PC-3 (cell line): Measurements from ENCODE around the gene OR5H14. TPM values are rescaled to one million over a fixed set of nuclear protein-coding genes. Genes with fewer than 3 reads are reported as not detected.
A peak's percentile ranks its signal among the peaks of the same experiment; 100 is the strongest.
"Not testable (repeated sequence)": the region's sequence is repeated elsewhere in the genome, so short reads cannot be mapped to it uniquely, and the experiment has no call there.

Experiments
- ATAC-seq: fragments of 200-7000 bp; cut with Tn5 transposase; 2 replicates; pipeline ENCODE4 v1.9.1; 2020; ENCODE audit warnings: mild to moderate bottlenecking, moderate library complexity
- BruUV-seq: library from RNA; stranded (reverse); fragments of 400-500 nt; replicated peaks from 2 replicates; lab custom pipeline; 2021; lab: Mats Ljungman, UMichigan
- CTCF ChIA-PET: fragments of 300-600 bp; sonication (Branson Sonifier 250); formaldehyde crosslinking; loops from one replicate; lab custom pipeline; 2022; ENCODE audit warnings: antibody characterized with exemption; lab: Charles Lee
- POLR2A ChIA-PET: fragments of 300-600 bp; sonication (Branson Sonifier 250); formaldehyde crosslinking; loops from one replicate; lab custom pipeline; 2022; ENCODE audit warnings: antibody characterized with exemption; ENCODE audit not compliant: unreplicated experiment; lab: Charles Lee
- DNase-seq: peaks from one replicate; pipeline ENCODE4 v3.0.0-alpha.2; 2015
- H2AFZ ChIP-seq: fragments of 300-600 bp; sonication (generic); 2 replicates; pipeline ENCODE4 v1.6.0; 2016; ENCODE audit warnings: antibody characterized with exemption, low read length
- H3F3A ChIP-seq: fragments of 300-600 bp; sonication (generic); one replicate; pipeline ENCODE4 v1.6.0; 2017; ENCODE audit warnings: antibody characterized with exemption, low read length, control low read depth, mild to moderate bottlenecking; ENCODE audit not compliant: unreplicated experiment
- H3K27ac ChIP-seq: fragments of 300-600 bp; sonication (generic); 2 replicates; pipeline ENCODE4 v1.5.1; 2016; ENCODE audit warnings: mild to moderate bottlenecking, low read length
- H3K27me3 ChIP-seq: fragments of 300-600 bp; sonication (generic); 2 replicates; pipeline ENCODE4 v1.6.1; 2016; ENCODE audit warnings: low read length, mixed read lengths
- H3K36me3 ChIP-seq: fragments of 300-600 bp; sonication (generic); 2 replicates; pipeline ENCODE4 v1.6.1; 2016; ENCODE audit warnings: low read depth, mixed run types, low read length, mixed read lengths
- H3K4me1 ChIP-seq: fragments of 300-600 bp; sonication (generic); 2 replicates; pipeline ENCODE4 v1.5.1; 2016; ENCODE audit warnings: low read length; ENCODE audit not compliant: insufficient read depth
- H3K4me2 ChIP-seq: fragments of 300-600 bp; sonication (generic); 2 replicates; pipeline ENCODE4 v1.6.0; 2016; ENCODE audit warnings: low read length
- H3K4me3 ChIP-seq: fragments of 300-600 bp; sonication (generic); 2 replicates; pipeline ENCODE4 v1.5.1; 2016; ENCODE audit warnings: mild to moderate bottlenecking, low read length, mixed read lengths
- H3K79me2 ChIP-seq: fragments of 300-600 bp; sonication (generic); 2 replicates; pipeline ENCODE4 v1.6.1; 2017; ENCODE audit warnings: low read length, mixed read lengths
- H3K9ac ChIP-seq: fragments of 300-600 bp; sonication (generic); 2 replicates; pipeline ENCODE4 v1.6.0; 2016; ENCODE audit warnings: mild to moderate bottlenecking, low read length
- H3K9me2 ChIP-seq: fragments of 300-600 bp; sonication (generic); replicated peaks from 2 replicates; pipeline ENCODE4 v1.6.1; 2016; ENCODE audit warnings: mixed run types, low read length, mixed read lengths
- H3K9me3 ChIP-seq: fragments of 300-600 bp; sonication (generic); 2 replicates; pipeline ENCODE4 v1.6.1; 2016; ENCODE audit warnings: low read length, mixed read lengths
- H4K20me1 ChIP-seq: fragments of 300-600 bp; sonication (generic); 2 replicates; pipeline ENCODE4 v1.6.1; 2016; ENCODE audit warnings: low read length, mixed read lengths
- CTCF ChIP-seq: fragments of 300-600 bp; sonication (generic); conservative IDR thresholded peaks from 2 replicates; pipeline ENCODE4 v1.5.1; 2017; ENCODE audit warnings: antibody characterized with exemption, low read depth, mild to moderate bottlenecking, low read length
- EZH2 ChIP-seq: fragments of 300-600 bp; sonication (generic); IDR thresholded peaks from one replicate; pipeline ENCODE4 v1.6.1; 2017; ENCODE audit warnings: antibody characterized with exemption, mild to moderate bottlenecking, low read length; ENCODE audit not compliant: unreplicated experiment
- EZH2phosphoT487 ChIP-seq: fragments of 300-600 bp; sonication (generic); IDR thresholded peaks from 2 replicates; pipeline ENCODE4 v1.6.1; 2018; ENCODE audit warnings: mild to moderate bottlenecking, antibody characterized with exemption, low read length, borderline replicate concordance
- intact Hi-C: fragments of 100-400 bp; cut with micrococcal nuclease; formaldehyde crosslinking; loops from 2 replicates; pipeline ENCODE4 v1.9.0; 2023
- total RNA-seq: library from RNA; depleted of rRNA; stranded (reverse); fragments of >200 nt; gene quantifications from 2 replicates; pipeline ENCODE4 v1.2.3, GENCODE V29; 2014

OR5H14 gene
- total RNA-seq, 1 experiment from 2014 or later = not detected

GRCh38 chr3:98182196-98182595, 34.9 kb downstream of the OR5H14 start:
- TF ChIP-seq CTCF (no peak), EZH2phosphoT487 (no peak), EZH2 (no peak)
- DNase-seq = no peak
- H2AFZ ChIP-seq = no peak overlapping the region
- 0 out of 2 replicates have a peak, but pooled peaks cover 3% of the 10 kb centered on the region for H3K9me2 ChIP-seq
- no peaks in the 10 kb centered on the region for H3F3A ChIP-seq
- H3K4me1 ChIP-seq = no peaks in the 10 kb centered on the region
- H3K9ac ChIP-seq = no peak overlapping the region
- no peaks in the 10 kb centered on the region for H3K36me3 ChIP-seq
- ChIA-PET CTCF (no interaction called here), POLR2A (no interaction called here)
- no peaks in the 10 kb centered on the region for H3K9me3 ChIP-seq
- ATAC-seq = no peak
- H3K4me2 ChIP-seq = no peak overlapping the region
- H4K20me1 ChIP-seq = no peaks in the 10 kb centered on the region
- intact Hi-C loops = loop anchor here (2.0 kb wide), 1 partner anchor 41 kb away; no protein-coding TSS in a partner anchor
- no TSS peak for BruUV-seq
- H3K79me2 ChIP-seq = no peaks in the 10 kb centered on the region
- H3K27me3 ChIP-seq = no peaks in the 10 kb centered on the region
- no peak overlapping the region for H3K4me3 ChIP-seq
- H3K27ac ChIP-seq = no peak overlapping the region

GRCh38 chr3:98185180-98185579, 37.9 kb downstream of the OR5H14 start:
- no peak overlapping the region for H3K4me3 ChIP-seq
- H3F3A ChIP-seq = no peaks in the 10 kb centered on the region
- H3K27me3 ChIP-seq = 0 out of 2 replicates have a peak, but pooled peaks cover 2% of the 10 kb centered on the region
- H3K27ac ChIP-seq = no peak overlapping the region
- no peaks in the 10 kb centered on the region for H4K20me1 ChIP-seq
- POLR2A ChIA-PET = no interaction called here
- no TSS peak for BruUV-seq
- DNase-seq (no peak), ATAC-seq (peak; percentile 48)
- no peaks in the 10 kb centered on the region for H3K9me3 ChIP-seq
- no peak overlapping the region for H2AFZ ChIP-seq
- TF ChIP-seq EZH2phosphoT487 (no peak), CTCF (peak; percentile 29; the same call in 1 of the 2 replicates)
- no peaks in the 10 kb centered on the region for H3K36me3 ChIP-seq
- intact Hi-C loops = loop anchor here (2.0 to 5.0 kb wide), 2 partner anchors 146 to 387 kb away; no protein-coding TSS in a partner anchor
- no peak overlapping the region for H3K9ac ChIP-seq
- H3K4me2 ChIP-seq = no peak overlapping the region
- 0 out of 2 replicates have a peak, but pooled peaks cover 3% of the 10 kb centered on the region for H3K9me2 ChIP-seq
- H3K4me1 ChIP-seq = no peaks in the 10 kb centered on the region
- H3K79me2 ChIP-seq = no peaks in the 10 kb centered on the region
- CTCF ChIA-PET = no interaction called here

- H3K36me3 ChIP-seq = no peaks in the 10 kb centered on the region
- intact Hi-C loops = loop anchor here (1.0 to 5.0 kb wide), 3 partner anchors 141 to 384 kb away; no protein-coding TSS in a partner anchor
- no peak overlapping the region for H3K27ac ChIP-seq
- no peak for TF ChIP-seq EZH2
- peak; percentile 65 for TF ChIP-seq CTCF
- no peak overlapping the region for H2AFZ ChIP-seq
- peak; percentile 56 for DNase-seq
- BruUV-seq = no TSS peak
- no peaks in the 10 kb centered on the region for H3K9me3 ChIP-seq
- ATAC-seq = peak; percentile 85
- H3K27me3 ChIP-seq = peaks cover 13% of the 10 kb centered on the region; the same call in 1 of the 2 replicates
- CTCF ChIA-PET = interaction anchor here (1.0 kb wide), 1 partner anchor 141 kb away, joined by 3 read pairs; no protein-coding TSS in a partner anchor
- no peaks in the 10 kb centered on the region for H3K79me2 ChIP-seq
- H3K4me1 ChIP-seq = no peaks in the 10 kb centered on the region
- H3K4me3 ChIP-seq = no peak overlapping the region
- no peaks in the 10 kb centered on the region for H3F3A ChIP-seq
- no peak overlapping the region for H3K9ac ChIP-seq
- H4K20me1 ChIP-seq = no peaks in the 10 kb centered on the region
- POLR2A ChIA-PET = no interaction called here
- no peaks in the 10 kb centered on the region for H3K9me2 ChIP-seq
- no peak overlapping the region for H3K4me2 ChIP-seq
Measured at GRCh38 chr3:98188545-98188944, 41.3 kb downstream of the OR5H14 start.

- POLR2A ChIA-PET = not testable (repeated sequence)
Measured at GRCh38 chr3:98190911-98191310, 43.6 kb downstream of the OR5H14 start.

More at GRCh38 chr3:98190911-98191310, 43.6 kb downstream of the OR5H14 start:
- H3K36me3 ChIP-seq, H3K4me3 ChIP-seq, H3K4me2 ChIP-seq, H3F3A ChIP-seq, H3K9ac ChIP-seq, H3K9me3 ChIP-seq, H3K27ac ChIP-seq, BruUV-seq, ATAC-seq, H3K9me2 ChIP-seq, CTCF ChIA-PET, DNase-seq, H3K79me2 ChIP-seq, H4K20me1 ChIP-seq, H2AFZ ChIP-seq, H3K4me1 ChIP-seq, intact Hi-C loops: not testable (repeated sequence)
- peaks cover 15% of the 10 kb centered on the region; the same call in 1 of the 2 replicates for H3K27me3 ChIP-seq
